K562 (cell line): Measurements from ENCODE around the gene CCDC13. TPM values are rescaled to one million over a fixed set of nuclear protein-coding genes. Genes with fewer than 3 reads are reported as not detected.
A peak's percentile ranks its signal among the peaks of the same experiment; 100 is the strongest.

Experiments used
- ARID4B ChIP-seq: sonication (generic); formaldehyde crosslinking; IDR thresholded peaks from 2 replicates; pipeline ENCODE4 v1.8.0; 2022; ENCODE audit warnings: mild to moderate bottlenecking, missing genetic modification reagents
- BACH1 ChIP-seq: fragments of 200-800 bp; sonication (Bioruptor generic); IDR thresholded peaks from 2 replicates; pipeline ENCODE4 v1.6.1; 2016; ENCODE audit warnings: missing genetic modification characterization, missing compliant biosample characterization
- CC2D1A ChIP-seq: fragments of 450-650 bp; IDR thresholded peaks from 2 replicates; pipeline ENCODE4 v1.6.1; 2017; ENCODE audit warnings: mild to moderate bottlenecking
- FOXO4 ChIP-seq: fragments of 450-650 bp; formaldehyde crosslinking; IDR thresholded peaks from 2 replicates; pipeline ENCODE4 v1.4.0; 2020; ENCODE audit warnings: mild to moderate bottlenecking, moderate library complexity
- HNRNPLL ChIP-seq: fragments of 200-400 bp; formaldehyde crosslinking; IDR thresholded peaks from 2 replicates; pipeline ENCODE4 v1.6.1; 2017; ENCODE audit warnings: low read length, low read depth, mild to moderate bottlenecking; ENCODE audit not compliant: poor library complexity, severe bottlenecking
- KLF6 ChIP-seq: fragments of 250-450 bp; sonication (Bioruptor Pico); IDR thresholded peaks from 2 replicates; pipeline ENCODE4 v1.4.0; 2020; ENCODE audit warnings: mild to moderate bottlenecking, moderate library complexity, borderline replicate concordance
- L3MBTL2 ChIP-seq: fragments of 450-650 bp; IDR thresholded peaks from 2 replicates; pipeline ENCODE4 v1.6.1; 2016; ENCODE audit warnings: mild to moderate bottlenecking, moderate library complexity
- PKNOX1 ChIP-seq: fragments of 450-650 bp; IDR thresholded peaks from 2 replicates; pipeline ENCODE4 v1.6.1; 2016
- SOX6 ChIP-seq: fragments of 450-650 bp; IDR thresholded peaks from 2 replicates; pipeline ENCODE4 v1.6.1; 2014; ENCODE audit warnings: mild to moderate bottlenecking
- TAF1 ChIP-seq: IDR thresholded peaks from 2 replicates; pipeline ENCODE4 v1.6.1; 2011; ENCODE audit warnings: mild to moderate bottlenecking, low read length, moderate library complexity; ENCODE audit not compliant: insufficient read depth, control insufficient read depth, severe bottlenecking; ENCODE audit errors: extremely low read depth
- TAF9B ChIP-seq: fragments of 450-650 bp; IDR thresholded peaks from 2 replicates; pipeline ENCODE4 v1.6.1; 2018; ENCODE audit warnings: mild to moderate bottlenecking; ENCODE audit not compliant: partially characterized antibody
- TEAD4 ChIP-seq, 2 experiments: sonication (generic) in 1 of 2; formaldehyde crosslinking in 1 of 2; IDR thresholded peaks; 2 replicates each; pipeline versions ENCODE4 v1.6.1 to v1.8.0; 2012 to 2022; ENCODE audit warnings: borderline replicate concordance in 1 of 2, inconsistent platforms in 1 of 2, low read length in 1 of 2, mild to moderate bottlenecking in 1 of 2, missing genetic modification reagents in 1 of 2
- UBTF ChIP-seq, 2 experiments: IDR thresholded peaks; 2 replicates each; pipeline ENCODE4 v1.6.1; 2012; ENCODE audit warnings: improper control_type of control experiment in 2 of 2, low read depth in 2 of 2, low read length in 2 of 2, borderline replicate concordance in 1 of 2
- ZC3H11A ChIP-seq: IDR thresholded peaks from 2 replicates; pipeline ENCODE4 v1.6.1; 2012; ENCODE audit warnings: low read depth, low read length, improper control_type of control experiment
- ZNF57 ChIP-seq: fragments of 450-650 bp; formaldehyde crosslinking; IDR thresholded peaks from 2 replicates; pipeline ENCODE4 v1.4.0; 2020; ENCODE audit warnings: mild to moderate bottlenecking, moderate library complexity
- ZNF766 ChIP-seq: fragments of 200-800 bp; sonication (Bioruptor generic); conservative IDR thresholded peaks from 2 replicates; pipeline ENCODE4 v1.6.1; 2016; ENCODE audit warnings: missing genetic modification characterization, missing compliant biosample characterization
- ZNF79 ChIP-seq: fragments of 250-450 bp; sonication (Bioruptor Pico); IDR thresholded peaks from 2 replicates; pipeline ENCODE4 v1.4.0; 2020; ENCODE audit warnings: low read depth, mild to moderate bottlenecking, moderate library complexity
- polyA plus RNA-seq, 8 experiments: library from polyadenylated mRNA; depleted of rRNA in 4 of 8; stranded (reverse) in 5 of 8; unstranded in 3 of 8; fragments of >200 nt; fragmentation: Nextera tagmentation in 2 of 8; fragmentation: Illumina TruSeq in 1 of 8; extraction: Ambion mirVana in 2 of 8; extraction: Trizol in 1 of 8; gene quantifications; 2 replicates each; pipeline versions ENCODE4 v1.2.1 to v1.2.3, GENCODE V29; 2011 to 2014; ENCODE audit warnings: inconsistent platforms in 1 of 8, missing spikeins in 1 of 8
- total RNA-seq, 7 experiments: library from RNA; depleted of rRNA in 6 of 7; stranded (reverse); fragments of >200 nt in 6 of 7; fragmentation: Illumina TruSeq in 2 of 7; extraction: Trizol in 2 of 7; gene quantifications; 2 replicates each; pipeline versions ENCODE4 v1.2.1 to v1.2.3, GENCODE V29; 2011 to 2021; ENCODE audit warnings: low replicate concordance in 1 of 7

CCDC13 gene
- total and polyA plus RNA-seq, 9 of the 15 experiments (the other 6 are each of a cell fraction or from before 2014, with no cell fraction given): 0.20 to 0.70 (median 0.48) TPM; not detected in 2

GRCh38 chr3:42804106-42804830 is 31.2 kb upstream of the CCDC13 start, which contains the start of gene HIGD1A (continued):
- peak; percentile 85 for TF ChIP-seq TAF9B
- TF ChIP-seq TEAD4 (IDR thresholded peaks at IDR 0.05; ENCODE audit: low read length): no peak
- no peak for TF ChIP-seq TEAD4 (CRISPR knock-in tag; IDR thresholded peaks at IDR 0.05; ENCODE audit: borderline replicate concordance)
- no peak for TF ChIP-seq ZC3H11A
- TF ChIP-seq PKNOX1: peak; percentile 66
- peak; percentile 88 for TF ChIP-seq TAF1
- TF ChIP-seq ZNF57 (CRISPR knock-in tag): no peak
- TF ChIP-seq CC2D1A: peak; percentile 29; the same call in 1 of the 2 replicates
- peak; percentile 58 to 78; a peak in 2 of 4 replicates for TF ChIP-seq UBTF (IDR thresholded peaks at IDR 0.05; ENCODE audit: borderline replicate concordance in 1 of 2, low read depth in 2 of 2, low read length in 2 of 2)
- peak; percentile 81; the same call in 1 of the 2 replicates for TF ChIP-seq ZNF766 (CRISPR knock-in tag)
- TF ChIP-seq KLF6 (CRISPR knock-in tag): 0 out of 2 replicates have a peak, but pooled peaks have one; percentile 40
- peak; percentile 88 for TF ChIP-seq L3MBTL2
- TF ChIP-seq HNRNPLL: peak; percentile 88
- 0 out of 2 replicates have a peak, but pooled peaks have one; percentile 11 for TF ChIP-seq FOXO4
- TF ChIP-seq ZNF79 (CRISPR knock-in tag): no peak
- 0 out of 2 replicates have a peak, but pooled peaks have one; percentile 54 for TF ChIP-seq ARID4B (CRISPR knock-in tag)
- TF ChIP-seq SOX6: peak; percentile 34; the same call in 1 of the 2 replicates
- no peak for TF ChIP-seq BACH1 (tag)
